Mucosa of stomach (tissue), 1 donor: ENCODE results near the gene CDHR5.
A peak's percentile ranks its signal among the peaks of the same experiment; 100 is the strongest.

Experiments
- H3K27me3 ChIP-seq: one replicate; pipeline ENCODE4 v1.7.0; 2013; ENCODE audit warnings: mild to moderate bottlenecking, low read length; ENCODE audit not compliant: control insufficient read depth, insufficient read depth
- H3K36me3 ChIP-seq: one replicate; pipeline ENCODE4 v1.7.0; 2013; ENCODE audit warnings: low read length; ENCODE audit not compliant: control insufficient read depth, insufficient read depth
- H3K4me1 ChIP-seq: one replicate; pipeline ENCODE4 v1.7.0; 2013; ENCODE audit warnings: mild to moderate bottlenecking, low read length; ENCODE audit not compliant: control insufficient read depth, insufficient read depth
- H3K4me3 ChIP-seq: one replicate; pipeline ENCODE4 v1.7.0; 2013; ENCODE audit warnings: low read length
- H3K9ac ChIP-seq: one replicate; pipeline ENCODE4 v1.7.0; 2013; ENCODE audit warnings: mild to moderate bottlenecking, low read length, moderate library complexity
- H3K9me3 ChIP-seq: one replicate; pipeline ENCODE4 v1.7.0; 2013; ENCODE audit warnings: mild to moderate bottlenecking, low read length, moderate library complexity; ENCODE audit not compliant: control insufficient read depth
- donor health status: Pancreatic carcinoma.

The CDHR5 gene, protein sequence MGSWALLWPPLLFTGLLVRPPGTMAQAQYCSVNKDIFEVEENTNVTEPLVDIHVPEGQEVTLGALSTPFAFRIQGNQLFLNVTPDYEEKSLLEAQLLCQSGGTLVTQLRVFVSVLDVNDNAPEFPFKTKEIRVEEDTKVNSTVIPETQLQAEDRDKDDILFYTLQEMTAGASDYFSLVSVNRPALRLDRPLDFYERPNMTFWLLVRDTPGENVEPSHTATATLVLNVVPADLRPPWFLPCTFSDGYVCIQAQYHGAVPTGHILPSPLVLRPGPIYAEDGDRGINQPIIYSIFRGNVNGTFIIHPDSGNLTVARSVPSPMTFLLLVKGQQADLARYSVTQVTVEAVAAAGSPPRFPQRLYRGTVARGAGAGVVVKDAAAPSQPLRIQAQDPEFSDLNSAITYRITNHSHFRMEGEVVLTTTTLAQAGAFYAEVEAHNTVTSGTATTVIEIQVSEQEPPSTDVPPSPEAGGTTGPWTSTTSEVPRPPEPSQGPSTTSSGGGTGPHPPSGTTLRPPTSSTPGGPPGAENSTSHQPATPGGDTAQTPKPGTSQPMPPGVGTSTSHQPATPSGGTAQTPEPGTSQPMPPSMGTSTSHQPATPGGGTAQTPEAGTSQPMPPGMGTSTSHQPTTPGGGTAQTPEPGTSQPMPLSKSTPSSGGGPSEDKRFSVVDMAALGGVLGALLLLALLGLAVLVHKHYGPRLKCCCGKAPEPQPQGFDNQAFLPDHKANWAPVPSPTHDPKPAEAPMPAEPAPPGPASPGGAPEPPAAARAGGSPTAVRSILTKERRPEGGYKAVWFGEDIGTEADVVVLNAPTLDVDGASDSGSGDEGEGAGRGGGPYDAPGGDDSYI

DNA sequence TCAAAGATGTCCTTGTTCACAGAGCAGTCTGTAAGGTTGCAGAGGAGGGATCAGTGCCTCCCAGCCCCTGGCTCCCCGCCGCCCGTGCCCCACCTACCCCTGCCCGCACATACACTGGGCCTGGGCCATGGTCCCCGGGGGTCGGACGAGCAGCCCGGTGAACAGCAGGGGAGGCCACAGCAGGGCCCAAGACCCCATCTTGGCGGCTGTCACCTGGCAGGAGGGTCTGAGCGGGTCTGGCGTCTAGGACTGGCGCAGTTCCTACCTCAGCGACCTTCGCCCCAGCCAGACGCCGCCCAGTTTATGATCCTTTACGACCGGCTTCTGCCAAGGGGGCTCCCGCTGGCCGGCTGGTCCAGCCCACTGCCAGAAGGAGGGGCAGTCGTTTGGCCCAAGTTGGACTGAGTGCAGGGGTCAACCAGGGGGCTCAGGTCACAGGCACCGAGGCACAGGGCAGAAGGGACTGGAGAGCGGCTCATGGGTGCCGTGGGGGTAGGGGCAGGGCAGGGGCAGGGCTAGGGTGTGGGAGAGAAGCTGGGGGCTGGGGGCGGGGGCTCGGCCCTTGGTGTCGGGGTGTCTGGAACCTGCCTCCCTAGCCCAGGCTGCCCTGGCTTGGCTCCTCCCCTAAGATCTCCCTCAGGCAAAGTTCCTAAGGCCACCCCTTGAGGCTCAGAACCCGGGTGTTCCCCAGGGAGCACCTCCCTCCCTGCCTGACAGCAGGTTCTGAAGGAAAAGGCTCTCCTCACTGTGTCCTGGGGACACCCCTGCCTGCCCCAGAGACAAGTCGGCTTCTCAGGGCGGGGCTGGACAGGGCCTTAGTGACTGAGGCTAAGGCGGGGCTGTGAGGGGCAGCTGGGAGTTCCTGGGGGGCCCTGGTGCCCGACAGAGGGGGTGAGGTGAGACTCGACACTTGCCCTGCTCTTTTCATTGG is at the start of gene CDHR5:
TSS of gene CDHR5 (minus strand) at position 251 of the 931 bp plus-strand sequence. CDS start at position 198, 53 bp downstream.
- peak within 1 kb of the TSS; percentile 36 for H3K4me3 ChIP-seq
- peaks cover 4% of the 10 kb centered on the region for H3K27me3 ChIP-seq
- peak within 1 kb of the TSS; percentile 59 for H3K9ac ChIP-seq
- no peaks in the 10 kb centered on the region for H3K9me3 ChIP-seq
- peaks cover 33% of the 10 kb centered on the region for H3K4me1 ChIP-seq
- H3K36me3 ChIP-seq: no peaks in the 10 kb centered on the region

DNA sequence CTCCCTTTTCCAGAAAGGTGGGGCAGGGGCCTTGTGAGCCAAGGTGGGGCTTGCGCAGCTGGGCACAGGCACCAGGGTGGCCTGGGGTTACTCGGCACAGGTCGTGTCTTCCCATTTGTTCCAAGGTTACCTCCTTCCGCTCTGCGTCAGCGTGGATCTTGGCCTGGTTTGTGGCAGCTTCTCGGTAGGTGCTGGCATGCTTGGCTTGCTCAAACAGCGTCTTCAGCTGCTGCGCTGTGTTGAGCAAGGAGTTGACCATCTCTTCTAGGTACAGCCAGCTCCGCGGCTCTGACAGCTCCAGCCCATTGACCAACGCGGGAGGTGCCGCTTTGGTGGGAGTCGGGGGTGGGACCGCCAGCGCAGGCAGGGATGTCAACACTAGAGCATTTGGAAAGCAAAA is 49.7 kb upstream of the CDHR5 start:
- Histone ChIP-seq H3K4me3 (no peak overlapping the region), H3K9ac (no peak overlapping the region), H3K4me1 (no peaks in the 10 kb centered on the region), H3K27me3 (no peaks in the 10 kb centered on the region), H3K9me3 (no peaks in the 10 kb centered on the region), H3K36me3 (no peaks in the 10 kb centered on the region)

DNA sequence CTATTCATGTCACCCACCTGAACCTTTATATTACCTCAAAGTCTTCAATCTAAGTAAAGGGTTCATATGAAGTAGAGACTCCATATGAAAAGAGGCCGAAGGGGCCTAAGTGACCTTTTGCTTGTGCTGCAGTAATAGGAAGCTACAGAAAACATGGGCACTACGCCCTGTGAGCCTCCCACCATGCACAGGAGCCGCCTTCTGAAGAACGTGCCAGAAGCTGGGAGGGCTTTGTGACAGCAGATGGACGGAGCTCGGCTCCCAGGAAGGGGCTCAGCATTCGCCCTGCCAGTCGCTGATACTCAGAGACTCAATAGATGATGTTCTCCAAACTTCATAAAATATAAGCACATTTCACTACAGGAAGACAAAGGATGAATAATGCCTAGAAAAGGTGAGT is 49.1 kb upstream of the CDHR5 start:
- H3K36me3 ChIP-seq: no peaks in the 10 kb centered on the region
- H3K27me3 ChIP-seq: no peaks in the 10 kb centered on the region
- no peak overlapping the region for H3K4me3 ChIP-seq
- H3K9ac ChIP-seq: no peak overlapping the region
- no peaks in the 10 kb centered on the region for H3K9me3 ChIP-seq
- no peaks in the 10 kb centered on the region for H3K4me1 ChIP-seq

DNA sequence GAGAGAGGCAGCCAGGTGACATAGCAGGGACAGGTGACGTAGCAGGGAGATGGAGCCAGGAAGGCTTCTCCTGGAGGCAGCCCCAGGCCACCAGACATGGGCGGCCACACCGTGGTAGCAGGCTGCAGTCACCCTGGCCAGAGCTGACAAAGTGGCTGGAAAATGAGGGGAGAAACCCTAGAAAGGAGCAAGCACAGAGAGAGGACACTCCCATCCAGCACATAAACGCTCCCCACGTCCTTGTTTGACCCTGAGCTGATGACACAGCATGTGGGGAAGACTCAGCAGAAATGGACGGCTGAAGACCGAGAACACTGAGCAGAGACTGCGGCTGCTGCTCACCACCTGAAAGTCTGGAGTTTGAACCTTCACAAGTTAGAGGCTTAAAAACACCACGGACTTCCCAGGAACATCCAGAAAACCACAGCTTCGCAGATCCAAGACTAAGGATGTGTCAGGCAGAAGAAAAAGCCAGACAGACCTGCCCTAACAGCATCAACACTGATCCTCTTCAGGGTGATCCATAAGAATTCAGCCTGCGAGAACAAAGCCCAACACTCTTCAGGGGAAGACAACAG is 41.0 kb upstream of the CDHR5 start:
- no peak overlapping the region for H3K4me3 ChIP-seq
- no peaks in the 10 kb centered on the region for H3K27me3 ChIP-seq
- no peak overlapping the region for H3K9ac ChIP-seq
- H3K36me3 ChIP-seq: no peaks in the 10 kb centered on the region
- H3K9me3 ChIP-seq: no peaks in the 10 kb centered on the region
- H3K4me1 ChIP-seq: no peaks in the 10 kb centered on the region

DNA sequence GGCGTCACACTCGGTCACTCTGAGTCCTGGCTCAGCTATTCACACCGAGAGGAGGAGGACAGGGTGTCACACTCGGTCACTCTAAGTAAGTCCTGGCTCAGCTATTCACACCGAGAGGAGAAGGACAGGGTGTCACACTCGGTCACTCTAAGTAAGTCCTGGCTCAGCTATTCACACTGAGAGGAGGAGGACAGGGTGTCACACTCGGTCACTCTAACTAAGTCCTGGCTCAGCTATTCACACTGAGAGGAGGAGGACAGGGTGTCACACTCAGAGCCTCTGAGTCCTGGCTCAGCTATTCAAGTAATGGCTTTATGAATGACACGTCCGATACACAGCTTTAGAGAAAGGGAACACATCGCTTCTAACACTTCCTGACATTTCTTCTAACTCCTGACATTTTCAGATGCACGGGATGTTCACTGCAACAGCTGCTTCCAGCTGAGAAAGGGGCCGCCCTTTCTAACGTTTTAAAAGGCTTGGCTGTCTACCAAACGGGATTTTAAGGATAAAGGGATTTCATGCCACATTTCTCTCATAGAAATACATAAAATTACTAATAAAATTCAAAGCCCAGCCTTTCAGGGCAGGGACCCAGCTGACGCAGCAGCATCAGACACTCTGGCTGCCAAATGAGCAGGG is 40.4 kb upstream of the CDHR5 start:
- H3K4me3 ChIP-seq: no peak overlapping the region
- H3K27me3 ChIP-seq: no peaks in the 10 kb centered on the region
- no peaks in the 10 kb centered on the region for H3K4me1 ChIP-seq
- no peaks in the 10 kb centered on the region for H3K36me3 ChIP-seq
- no peak overlapping the region for H3K9ac ChIP-seq
- no peaks in the 10 kb centered on the region for H3K9me3 ChIP-seq

DNA sequence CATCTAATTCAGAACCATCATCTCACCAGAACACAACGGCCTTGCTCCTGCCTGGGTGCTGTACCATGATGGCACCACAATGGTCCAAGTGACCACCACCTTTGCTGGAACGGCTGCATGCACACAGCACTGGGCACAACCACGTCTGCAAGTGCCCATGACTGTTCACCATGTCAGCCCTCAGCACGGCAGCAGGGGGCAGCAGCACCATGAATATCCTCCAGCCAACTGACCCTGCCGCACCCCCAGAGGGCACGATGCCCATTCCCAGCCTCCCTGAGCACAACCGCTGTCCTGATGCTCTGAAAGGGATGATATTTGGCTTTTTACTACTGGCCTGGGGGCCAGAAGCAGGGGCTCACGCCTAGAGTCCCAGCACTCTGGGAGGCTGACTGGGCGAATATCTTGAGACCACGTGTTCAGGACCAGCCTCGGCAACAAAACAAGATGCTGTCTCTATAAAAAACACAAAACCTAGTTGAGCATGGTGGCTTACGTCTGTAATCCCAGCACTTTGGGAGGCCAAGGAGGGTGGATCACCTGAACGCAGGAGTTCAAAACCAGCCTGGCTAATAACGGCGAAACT is 38.0 kb upstream of the CDHR5 start:
- Histone ChIP-seq H3K36me3 (no peaks in the 10 kb centered on the region), H3K9me3 (no peaks in the 10 kb centered on the region), H3K9ac (no peak overlapping the region), H3K27me3 (no peaks in the 10 kb centered on the region), H3K4me3 (no peak overlapping the region), H3K4me1 (peaks cover 5% of the 10 kb centered on the region)

DNA sequence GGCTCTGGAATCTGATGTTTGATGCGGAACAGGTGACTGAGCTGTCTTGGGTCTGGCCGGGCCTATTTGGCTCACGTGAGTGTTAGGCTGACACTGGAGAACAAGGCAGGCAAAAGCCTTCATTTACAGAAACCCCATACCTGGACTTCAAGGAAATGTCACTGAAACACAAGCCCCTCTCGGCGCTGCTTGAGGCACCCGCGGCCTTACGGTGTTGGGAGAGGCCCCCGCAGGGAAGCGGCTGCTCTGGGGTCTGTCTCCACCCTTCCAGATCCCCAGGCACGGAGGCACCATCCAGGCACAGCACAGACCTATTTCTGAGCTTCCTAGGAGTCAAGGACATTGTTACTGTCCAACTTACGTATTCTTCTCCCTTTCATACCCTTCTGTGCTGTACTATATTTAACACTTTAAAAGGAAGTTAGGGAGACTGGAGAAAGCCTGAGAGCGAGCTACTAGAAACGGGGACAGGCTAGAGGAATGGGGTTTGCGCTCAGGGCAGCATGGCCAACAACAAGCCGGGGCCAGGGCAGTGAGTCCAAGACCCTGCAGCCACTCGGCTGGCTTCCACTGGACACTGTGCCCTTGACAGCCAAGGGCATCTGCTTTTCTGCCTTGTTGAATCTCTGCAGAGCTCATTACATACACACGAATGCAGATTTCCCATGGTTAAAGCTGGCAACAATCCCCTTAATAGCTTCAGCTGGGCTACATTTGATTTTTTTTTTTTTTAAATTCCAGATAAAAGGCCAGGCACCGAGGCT is 36.1 kb upstream of the CDHR5 start:
- no peaks in the 10 kb centered on the region for H3K9me3 ChIP-seq
- no peak overlapping the region for H3K4me3 ChIP-seq
- peaks cover 5% of the 10 kb centered on the region for H3K4me1 ChIP-seq
- H3K36me3 ChIP-seq: no peaks in the 10 kb centered on the region
- H3K9ac ChIP-seq: no peak overlapping the region
- H3K27me3 ChIP-seq: no peaks in the 10 kb centered on the region

DNA sequence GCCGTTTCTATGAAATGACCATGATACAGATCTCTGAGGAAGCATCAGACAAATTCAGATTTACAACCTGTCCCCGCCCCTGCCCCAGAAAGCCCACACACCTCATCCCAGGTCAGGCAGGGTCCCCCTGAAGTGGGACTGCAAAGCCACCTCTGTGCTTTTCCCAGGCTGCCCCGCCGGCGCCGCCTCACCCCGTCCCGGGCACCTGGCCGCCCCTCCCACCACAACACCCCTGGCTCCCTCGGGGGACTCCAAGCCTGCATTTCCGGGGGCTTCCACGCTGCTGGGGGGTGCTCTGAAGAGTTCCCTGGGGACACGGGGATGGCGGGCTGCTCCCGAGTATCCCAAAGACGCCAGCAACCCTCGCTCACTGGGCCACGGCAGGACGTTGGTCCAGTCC is 35.5 kb upstream of the CDHR5 start:
- Histone ChIP-seq H3K36me3 (no peaks in the 10 kb centered on the region), H3K27me3 (no peaks in the 10 kb centered on the region), H3K9me3 (no peaks in the 10 kb centered on the region), H3K4me1 (peaks cover 7% of the 10 kb centered on the region), H3K4me3 (no peak overlapping the region), H3K9ac (no peak overlapping the region)

DNA sequence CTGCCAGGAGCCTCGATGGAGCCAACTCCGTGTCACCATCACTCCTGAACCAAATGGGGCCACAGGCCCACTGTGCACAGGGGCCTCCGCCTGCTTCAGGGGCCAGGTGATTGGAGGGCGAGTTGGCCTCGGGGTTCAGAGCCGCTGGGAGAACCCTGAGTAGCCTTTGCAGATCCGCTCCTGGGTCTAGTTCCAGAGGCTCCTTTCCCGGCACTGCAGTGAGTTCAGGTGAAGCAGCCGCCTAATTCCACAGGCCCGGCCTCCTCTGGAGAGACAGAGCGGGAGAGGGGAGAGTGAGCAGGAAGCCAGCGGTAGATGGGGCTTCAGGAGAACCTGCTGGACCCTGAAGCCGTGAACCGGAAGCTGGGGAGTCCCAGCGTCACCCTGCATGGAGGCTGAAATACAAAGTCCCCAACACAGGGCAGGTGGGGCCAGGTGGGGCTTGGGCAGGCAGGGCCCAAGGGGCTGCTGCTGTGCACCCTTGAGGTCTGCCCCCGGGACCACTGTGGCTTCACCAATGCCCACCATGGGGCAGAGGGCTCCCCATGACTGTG is 34.9 kb upstream of the CDHR5 start:
- H3K27me3 ChIP-seq: no peaks in the 10 kb centered on the region
- no peak overlapping the region for H3K4me3 ChIP-seq
- no peaks in the 10 kb centered on the region for H3K36me3 ChIP-seq
- H3K9ac ChIP-seq: no peak overlapping the region
- H3K9me3 ChIP-seq: no peaks in the 10 kb centered on the region
- peaks cover 14% of the 10 kb centered on the region for H3K4me1 ChIP-seq

DNA sequence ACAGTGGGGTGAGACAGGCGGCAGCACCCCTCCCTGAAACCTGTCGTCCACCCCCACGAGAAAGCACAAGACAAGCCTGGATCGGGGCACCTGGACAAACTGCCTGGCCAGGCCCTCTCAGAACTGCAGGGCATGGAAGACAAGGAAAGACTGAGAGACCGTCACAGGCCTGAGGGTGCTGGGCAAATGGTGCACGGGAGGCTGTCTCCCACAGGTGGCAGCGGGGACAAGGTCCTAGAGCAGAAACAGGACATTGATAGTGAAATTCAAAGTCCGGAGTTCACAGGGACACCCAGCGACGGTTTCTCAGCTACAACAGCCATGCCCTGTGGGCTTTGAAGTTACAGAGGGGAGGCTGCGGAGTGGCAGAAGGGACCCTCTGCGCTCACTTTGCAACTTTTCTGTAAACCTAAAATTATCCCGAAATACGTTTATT is 33.0 kb upstream of the CDHR5 start:
- H3K9ac ChIP-seq: no peak overlapping the region
- H3K4me1 ChIP-seq: peaks cover 16% of the 10 kb centered on the region
- no peak overlapping the region for H3K4me3 ChIP-seq
- H3K9me3 ChIP-seq: no peaks in the 10 kb centered on the region
- H3K27me3 ChIP-seq: no peaks in the 10 kb centered on the region
- peaks cover 4% of the 10 kb centered on the region for H3K36me3 ChIP-seq
